Activated naive CD4-positive, alpha-beta T cell treated with anti-CD3 and anti-CD28 coated beads, Interleukin-2, amount 50 U/mL, for 16 hours (primary cell): ENCODE results near the gene WDR54.
A peak's percentile ranks its signal among the peaks of the same experiment; 100 is the strongest.
"Not testable (repeated sequence)": the region's sequence is repeated elsewhere in the genome, so short reads cannot be mapped to it uniquely, and the experiment has no call there.

Experiments
- DNase-seq: peaks from one replicate; pipeline ENCODE4 v3.0.0-alpha.2; 2020

WDR54 gene

GRCh38 chr2:74407682-74408081 is 13.8 kb upstream of the WDR54 start:
- DNase-seq: no peak

- no peak for DNase-seq
Observed at GRCh38 chr2:74413001-74413698, 8.4 kb upstream of the WDR54 start.

- DNase-seq: no peak
Observed at GRCh38 chr2:74414441-74414840, 7.1 kb upstream of the WDR54 start.

- DNase-seq: peak; percentile 30
Observed at GRCh38 chr2:74414881-74415761, 6.4 kb upstream of the WDR54 start.

GRCh38 chr2:74415762-74416395 is 5.7 kb upstream of the WDR54 start:
- no peak for DNase-seq

GRCh38 chr2:74416778-74417177 is 4.8 kb upstream of the WDR54 start:
- DNase-seq: no peak

- no peak for DNase-seq
Observed at GRCh38 chr2:74417197-74417596, 4.3 kb upstream of the WDR54 start.

GRCh38 chr2:74417763-74418162 is 3.8 kb upstream of the WDR54 start:
- no peak for DNase-seq

- DNase-seq: no peak
Observed at GRCh38 chr2:74418312-74418711, 3.2 kb upstream of the WDR54 start.

GRCh38 chr2:74419345-74419744 is 2.2 kb upstream of the WDR54 start:
- DNase-seq: no peak

- DNase-seq: no peak
Observed at GRCh38 chr2:74420006-74420405, 1.5 kb upstream of the WDR54 start.

GRCh38 chr2:74420443-74421103 is 957 bp upstream of the WDR54 start:
- DNase-seq: not testable (repeated sequence)

- no peak for DNase-seq
Observed at GRCh38 chr2:74423231-74424095, 1.9 kb downstream of the WDR54 start.

- DNase-seq: no peak
Observed at GRCh38 chr2:74424139-74424992, 2.8 kb downstream of the WDR54 start.

GRCh38 chr2:74424995-74425406 is 3.5 kb downstream of the WDR54 start:
- no peak for DNase-seq

- DNase-seq: no peak
Observed at GRCh38 chr2:74425523-74425922, 4.0 kb downstream of the WDR54 start.

- DNase-seq: no peak
Observed at GRCh38 chr2:74426181-74426758, 4.7 kb downstream of the WDR54 start.

GRCh38 chr2:74427551-74427950 is 6.0 kb downstream of the WDR54 start:
- no peak for DNase-seq

GRCh38 chr2:74428675-74429074 is 7.1 kb downstream of the WDR54 start:
- DNase-seq: no peak
